C1 segment of cervical spinal cord (tissue), 14 donors: ENCODE data around the gene BEST1.
A peak's percentile ranks its signal among the peaks of the same experiment; 100 is the strongest.

Experiments
- DNase-seq, 14 donors: peaks; one replicate each; lab custom pipeline; 2025; lab: John Stamatoyannopoulos, UW

The BEST1 gene

GRCh38 chr11:61950035-61950547, at the start of gene BEST1:
TSS of gene BEST1 (plus strand) at chr11:61950351. CDS start at chr11:61951807, 1,456 bp downstream.
- DNase-seq: peak in 10 of 14 donors; percentile 44 to 86 (median 68)

DNA sequence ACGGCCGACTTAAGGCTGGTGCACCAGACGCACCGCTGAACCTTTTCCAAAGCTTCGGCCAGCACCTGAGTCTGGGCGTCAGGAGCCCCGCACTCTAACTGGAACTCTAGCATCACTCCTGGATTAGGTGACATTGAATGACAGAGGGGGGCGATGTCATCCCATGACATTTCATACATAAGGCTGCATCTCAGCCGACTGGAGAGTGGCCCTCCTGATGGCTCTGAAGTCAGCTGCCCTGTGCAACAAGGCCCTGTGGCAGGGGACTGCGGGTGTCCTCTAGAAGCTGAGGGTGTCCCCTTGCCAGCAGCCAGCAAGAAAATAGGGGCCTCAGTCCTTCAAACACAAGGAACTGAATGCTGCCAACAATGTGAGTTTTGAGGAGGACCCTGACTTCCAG, 48.8 kb upstream of the BEST1 start:
- no peak for DNase-seq

- no peak for DNase-seq
These were observed 47.8 kb upstream of the BEST1 start for GRCh38 chr11:61902313-61902712.

DNA sequence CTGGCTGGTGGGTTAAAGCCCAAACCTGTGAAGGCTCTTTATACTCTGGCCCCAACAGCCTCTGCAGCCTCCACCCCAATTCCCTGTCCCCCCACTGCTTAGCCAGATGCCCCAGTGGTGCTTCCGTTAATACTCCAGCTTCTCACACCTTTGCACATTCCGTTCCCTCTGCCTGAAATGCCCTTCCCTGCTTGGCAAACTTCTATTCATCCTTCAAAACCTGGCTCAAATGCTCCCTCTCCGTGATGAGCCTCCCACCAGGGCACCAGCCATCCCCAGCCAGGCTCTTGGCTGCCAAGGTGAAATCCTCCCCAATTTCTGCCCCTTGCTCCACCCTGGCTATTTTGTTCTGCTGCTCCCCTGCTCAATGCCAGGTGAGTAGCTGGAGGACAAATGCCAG, 46.3 kb upstream of the BEST1 start:
- no peak for DNase-seq

DNA sequence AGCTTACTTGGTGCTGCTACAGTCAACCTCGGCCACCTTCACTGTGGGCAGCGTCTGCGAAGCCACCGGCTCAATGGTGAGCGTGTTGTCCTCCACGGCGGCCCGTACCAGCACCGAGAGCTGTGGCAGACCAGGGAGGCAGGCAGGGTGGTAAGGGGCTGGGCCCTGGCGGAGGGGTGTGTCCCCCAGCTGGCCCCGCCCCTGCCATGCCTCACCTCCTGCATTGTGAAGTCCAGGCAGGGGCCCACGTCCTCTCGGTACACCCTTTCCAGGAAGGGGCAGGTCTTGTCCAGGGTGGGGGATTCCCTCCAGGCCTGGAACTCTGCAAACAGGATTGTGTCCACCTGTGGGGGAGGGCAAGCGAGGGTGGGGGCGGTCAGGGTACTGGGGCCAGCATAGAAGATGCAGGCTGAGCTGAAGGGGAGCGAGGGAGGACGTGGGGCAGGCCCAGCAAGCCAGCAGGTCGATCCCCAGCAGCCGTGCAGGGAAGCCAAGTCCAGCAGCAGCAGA, 45.6 kb upstream of the BEST1 start:
- no peak for DNase-seq

- DNase-seq: no peak
These were observed 45.0 kb upstream of the BEST1 start for GRCh38 chr11:61905067-61905696.

DNA sequence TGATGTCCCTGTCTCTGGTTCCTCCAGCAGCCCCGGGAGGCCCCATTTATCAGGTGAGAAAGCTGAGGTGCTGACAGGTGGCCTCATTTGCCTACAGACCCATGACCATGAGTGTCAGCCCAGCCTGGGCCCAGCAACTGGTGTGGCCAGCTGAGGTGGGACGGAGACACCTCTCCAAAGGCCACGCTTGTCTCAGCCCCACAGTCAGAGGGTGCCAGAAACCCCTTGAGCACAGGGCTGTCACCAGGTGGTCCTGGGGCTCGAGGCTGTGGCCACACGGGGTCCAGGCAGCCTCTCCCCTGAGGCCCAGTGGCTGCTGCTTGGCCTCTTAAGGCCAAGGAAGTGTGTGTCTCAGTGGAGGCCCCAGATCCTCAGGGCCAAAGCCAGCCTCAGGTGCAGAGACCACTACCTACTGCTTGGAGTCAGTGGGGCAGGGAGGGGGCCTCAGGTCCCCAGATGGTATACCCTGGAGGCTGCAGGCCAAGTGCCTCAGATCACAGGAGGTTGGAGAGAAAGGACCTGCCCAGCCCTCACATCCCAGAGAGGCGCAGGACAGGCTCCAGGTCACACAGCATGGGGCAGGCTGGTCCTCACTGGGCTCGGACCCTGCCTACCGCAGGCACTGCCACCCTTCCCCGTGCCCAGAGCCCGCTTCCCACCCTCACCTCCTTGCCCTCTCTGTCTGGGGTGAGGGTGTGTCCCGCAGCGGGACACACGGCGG, 44.2 kb upstream of the BEST1 start:
- DNase-seq: no peak

DNA sequence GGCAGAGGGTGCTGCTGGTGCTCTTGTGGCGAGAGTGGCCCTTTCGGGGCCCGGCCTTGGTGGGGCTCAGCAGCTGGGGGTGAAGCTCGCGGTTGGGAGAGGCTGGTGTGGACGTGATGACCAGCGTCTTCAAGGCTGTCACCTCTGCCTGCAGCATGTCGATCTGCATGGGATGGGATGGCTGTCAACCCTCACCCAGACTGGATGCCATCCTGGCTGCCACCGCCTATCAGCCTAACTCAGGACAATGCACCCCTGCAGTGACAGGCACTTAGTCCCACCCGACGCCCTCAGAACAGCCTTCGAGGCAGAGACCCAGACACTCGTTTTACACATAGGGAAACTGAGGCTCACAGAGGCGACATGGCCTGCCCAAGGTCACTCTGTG, 43.6 kb upstream of the BEST1 start:
- no peak for DNase-seq

- no peak for DNase-seq
These were observed 42.9 kb upstream of the BEST1 start for GRCh38 chr11:61907282-61907681.

GRCh38 chr11:61907871-61908729, 42.1 kb upstream of the BEST1 start:
- DNase-seq: no peak

GRCh38 chr11:61908730-61909316, 41.3 kb upstream of the BEST1 start:
- peak in 6 of 14 donors; percentile 33 to 60 (median 46) for DNase-seq

- no peak for DNase-seq
These were observed 39.7 kb upstream of the BEST1 start for GRCh38 chr11:61910187-61911127.

- no peak for DNase-seq
These were observed 38.9 kb upstream of the BEST1 start for GRCh38 chr11:61911128-61911700.

DNA sequence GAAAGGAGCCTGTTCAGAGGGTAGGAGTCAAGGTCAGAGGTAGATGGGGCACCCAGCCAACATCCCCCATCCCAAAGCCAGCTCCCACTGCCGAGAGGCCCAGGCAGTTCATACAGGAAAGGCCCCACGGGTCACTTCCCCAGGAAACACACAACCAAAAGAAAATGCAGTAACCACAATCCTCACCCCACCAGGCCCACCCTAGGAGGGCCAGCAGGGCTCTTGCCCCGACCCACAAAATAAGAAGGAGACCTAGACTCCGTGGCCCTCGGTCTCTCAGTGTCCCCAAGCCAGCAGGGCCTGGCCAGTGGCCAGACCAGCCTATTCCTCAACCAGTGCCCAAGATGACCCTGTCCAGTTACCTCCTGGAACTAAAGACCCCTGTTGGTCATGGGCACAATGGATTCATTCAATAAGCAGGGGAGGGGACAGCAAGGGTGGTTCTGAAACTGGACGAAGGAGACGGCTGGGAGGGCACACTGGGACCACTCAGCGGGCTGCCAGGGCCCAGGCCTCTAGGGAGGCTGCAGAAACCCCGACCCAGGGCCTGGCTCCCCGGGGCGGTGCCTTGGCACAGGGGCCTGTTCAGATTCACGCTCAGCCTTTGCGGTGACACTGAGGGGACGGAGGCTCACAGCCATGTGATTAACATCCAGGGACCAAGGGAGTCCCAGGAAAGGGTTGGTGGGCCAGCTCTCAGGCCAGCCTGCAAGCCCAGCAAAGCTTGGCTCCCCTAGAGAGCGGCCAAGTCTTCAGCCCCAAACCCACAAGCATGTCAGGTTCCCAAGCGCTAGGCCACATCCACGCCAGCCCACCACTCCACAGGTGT, 38.2 kb upstream of the BEST1 start:
- DNase-seq: no peak

DNA sequence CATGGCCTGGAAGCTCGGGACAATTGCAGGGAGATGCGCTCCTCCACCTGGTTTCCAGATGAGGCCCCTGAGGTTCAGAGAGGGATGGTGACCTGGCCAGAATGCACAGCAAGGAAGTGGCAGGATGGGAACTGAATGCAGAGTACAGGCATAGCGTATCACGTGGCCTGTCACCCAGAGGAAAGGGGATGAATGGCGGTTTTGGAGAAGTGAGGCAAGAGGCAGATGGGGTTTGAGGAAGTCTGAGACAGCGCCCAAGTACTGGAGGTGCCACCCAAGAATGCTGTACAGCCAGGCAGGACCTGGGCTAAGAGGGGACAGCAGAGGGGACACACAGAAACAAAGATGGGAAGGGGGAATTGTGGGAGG, 37.6 kb upstream of the BEST1 start:
- peak in 7 of 14 donors; percentile 14 to 50 (median 29) for DNase-seq

DNA sequence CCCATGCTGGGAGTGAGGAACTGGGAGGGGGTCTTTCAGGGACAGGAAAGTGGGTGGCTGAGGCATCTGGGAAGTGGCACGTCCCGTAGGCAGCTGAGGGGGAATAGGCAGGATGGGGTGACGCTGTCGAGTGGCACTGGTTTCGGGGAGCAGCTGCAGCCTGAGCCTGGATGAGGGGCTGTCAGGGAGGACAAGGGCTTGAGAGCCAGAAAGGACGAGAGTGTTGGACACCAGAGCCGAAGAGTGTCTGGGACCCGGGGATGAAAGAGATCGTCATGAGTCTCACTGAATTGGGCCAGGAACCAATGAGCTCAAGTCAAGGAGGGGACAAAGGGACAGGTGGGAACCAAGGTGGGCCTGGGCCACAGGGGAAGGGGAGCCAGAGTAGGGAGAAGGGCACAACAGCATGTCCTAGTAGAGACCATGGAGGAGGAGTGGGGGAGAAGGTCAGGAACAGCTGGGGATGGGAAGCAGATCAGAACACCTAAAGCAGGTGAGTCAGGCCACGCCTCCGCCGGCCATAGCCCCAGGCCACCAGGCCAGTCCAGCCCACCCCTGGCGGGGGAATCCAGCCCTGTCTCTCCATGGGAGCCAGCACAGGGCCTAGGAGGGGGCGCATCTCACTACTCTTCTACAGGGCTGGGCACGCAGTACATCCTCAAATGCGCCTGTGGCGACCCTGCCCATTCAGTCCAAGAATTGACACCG, 37.0 kb upstream of the BEST1 start:
- no peak for DNase-seq

GRCh38 chr11:61913699-61914395, 36.3 kb upstream of the BEST1 start:
- DNase-seq: no peak
